Measurements from ENCODE around the gene MORN5. TPM values are rescaled to one million over a fixed set of nuclear protein-coding genes. Genes with fewer than 3 reads are reported as not detected.

Gene MORN5
- total RNA-seq, 1 donor from 2014 or later = not detected

GRCh38 chr9:122226758-122227574, 67.3 kb downstream of the MORN5 start:
- H3K27ac Mint-ChIP-seq (ENCODE audit: unreplicated experiment) = no peak overlapping the region
- H3K9me3 Mint-ChIP-seq (ENCODE audit: unreplicated experiment) = no peaks in the 10 kb centered on the region
- DNase-seq (ENCODE audit: extremely low spot score, unreplicated experiment) = peak; percentile 78
- H3K4me1 Mint-ChIP-seq (ENCODE audit: unreplicated experiment) = peaks cover 13% of the 10 kb centered on the region
- H3K27me3 Mint-ChIP-seq (ENCODE audit: unreplicated experiment) = peaks cover 63% of the 10 kb centered on the region
- no peaks in the 10 kb centered on the region for H3K36me3 Mint-ChIP-seq (ENCODE audit: unreplicated experiment)
- peak overlapping the region; percentile 23 for H3K4me3 Mint-ChIP-seq (ENCODE audit: unreplicated experiment)
- TF ChIP-seq CTCF (IDR thresholded peaks at IDR 0.05) = no peak

GRCh38 chr9:122227575-122227900, 67.8 kb downstream of the MORN5 start:
- Mint-ChIP-seq H3K36me3 (ENCODE audit: unreplicated experiment) (no peaks in the 10 kb centered on the region), H3K27ac (ENCODE audit: unreplicated experiment) (no peak overlapping the region), H3K9me3 (ENCODE audit: unreplicated experiment) (no peaks in the 10 kb centered on the region), H3K27me3 (ENCODE audit: unreplicated experiment) (peaks cover 58% of the 10 kb centered on the region), H3K4me3 (ENCODE audit: unreplicated experiment) (peak overlapping the region; percentile 39), H3K4me1 (ENCODE audit: unreplicated experiment) (peaks cover 13% of the 10 kb centered on the region)
- DNase-seq (ENCODE audit: extremely low spot score, unreplicated experiment) = no peak
- no peak for TF ChIP-seq CTCF (IDR thresholded peaks at IDR 0.05)

GRCh38 chr9:122228191-122228567, 68.5 kb downstream of the MORN5 start:
- Mint-ChIP-seq H3K4me1 (ENCODE audit: unreplicated experiment) (peaks cover 13% of the 10 kb centered on the region), H3K36me3 (ENCODE audit: unreplicated experiment) (no peaks in the 10 kb centered on the region), H3K9me3 (ENCODE audit: unreplicated experiment) (no peaks in the 10 kb centered on the region), H3K27ac (ENCODE audit: unreplicated experiment) (no peak overlapping the region), H3K27me3 (ENCODE audit: unreplicated experiment) (peaks cover 57% of the 10 kb centered on the region), H3K4me3 (ENCODE audit: unreplicated experiment) (peak overlapping the region; percentile 64)
- peak; percentile 68 for DNase-seq (ENCODE audit: extremely low spot score, unreplicated experiment)
- no peak for TF ChIP-seq CTCF (IDR thresholded peaks at IDR 0.05)

- Mint-ChIP-seq H3K36me3 (ENCODE audit: unreplicated experiment) (no peaks in the 10 kb centered on the region), H3K4me1 (ENCODE audit: unreplicated experiment) (peaks cover 13% of the 10 kb centered on the region), H3K27ac (ENCODE audit: unreplicated experiment) (no peak within 1 kb of the TSS), H3K9me3 (ENCODE audit: unreplicated experiment) (no peaks in the 10 kb centered on the region), H3K27me3 (ENCODE audit: unreplicated experiment) (peaks cover 57% of the 10 kb centered on the region), H3K4me3 (ENCODE audit: unreplicated experiment) (peak within 1 kb of the TSS; percentile 64)
- TF ChIP-seq CTCF (IDR thresholded peaks at IDR 0.05) = no peak
- peak; percentile 82 for DNase-seq (ENCODE audit: extremely low spot score, unreplicated experiment)
Measured at GRCh38 chr9:122228568-122229484, 69.1 kb downstream of the MORN5 start, which contains the start of gene LHX6. TSS of gene LHX6 (minus strand) at chr9:122228957. CDS start at chr9:122228740, 217 bp downstream.

- peaks cover 57% of the 10 kb centered on the region for H3K27me3 Mint-ChIP-seq (ENCODE audit: unreplicated experiment)
- TF ChIP-seq CTCF (IDR thresholded peaks at IDR 0.05) = no peak
- H3K4me3 Mint-ChIP-seq (ENCODE audit: unreplicated experiment) = no peak overlapping the region
- DNase-seq (ENCODE audit: extremely low spot score, unreplicated experiment) = peak; percentile 34
- H3K27ac Mint-ChIP-seq (ENCODE audit: unreplicated experiment) = no peak overlapping the region
- peaks cover 13% of the 10 kb centered on the region for H3K4me1 Mint-ChIP-seq (ENCODE audit: unreplicated experiment)
- H3K36me3 Mint-ChIP-seq (ENCODE audit: unreplicated experiment) = no peaks in the 10 kb centered on the region
- no peaks in the 10 kb centered on the region for H3K9me3 Mint-ChIP-seq (ENCODE audit: unreplicated experiment)
Measured at GRCh38 chr9:122229485-122229837, 69.8 kb downstream of the MORN5 start.

Measured in osteocyte (in vitro differentiated cells).